ENCODE measurements around the gene LTB4R2. TPM values are rescaled to one million over a fixed set of nuclear protein-coding genes. Genes with fewer than 3 reads are reported as not detected.

LTB4R2 gene, protein sequence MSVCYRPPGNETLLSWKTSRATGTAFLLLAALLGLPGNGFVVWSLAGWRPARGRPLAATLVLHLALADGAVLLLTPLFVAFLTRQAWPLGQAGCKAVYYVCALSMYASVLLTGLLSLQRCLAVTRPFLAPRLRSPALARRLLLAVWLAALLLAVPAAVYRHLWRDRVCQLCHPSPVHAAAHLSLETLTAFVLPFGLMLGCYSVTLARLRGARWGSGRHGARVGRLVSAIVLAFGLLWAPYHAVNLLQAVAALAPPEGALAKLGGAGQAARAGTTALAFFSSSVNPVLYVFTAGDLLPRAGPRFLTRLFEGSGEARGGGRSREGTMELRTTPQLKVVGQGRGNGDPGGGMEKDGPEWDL
- total RNA-seq (10 to 100 TPM in 2 of 9 donors, 1 to 10 TPM in 6, under 1 TPM in 1; 0.42 to 11.1 (median 4.2) TPM), polyA plus RNA-seq (1 to 10 TPM in 2 of 3 donors, under 1 TPM in 1; 0.57 to 2.7 (median 1.8) TPM)
- long read RNA-seq, donor 1, transcript LTB4R2-202 (1 exons, 3,092 nt), result major isoform, 26 of 26 reads
- long read RNA-seq, donor 1, partial matches to known transcripts, result 0 of 26 reads
- long read RNA-seq, donor 1, other reads (novel, unspliced or antisense), result 0 of 26 reads
- long read RNA-seq, donor 2, transcript LTB4R2-202 (1 exons, 3,092 nt), result major isoform, 18 of 18 reads
- long read RNA-seq, donor 2, partial matches to known transcripts, result 0 of 18 reads
- long read RNA-seq, donor 2, other reads (novel, unspliced or antisense), result 0 of 18 reads
- long read RNA-seq, donor 3, transcript LTB4R2-202 (1 exons, 3,092 nt), result major isoform, 8 of 63 reads
- long read RNA-seq, donor 3, partial matches to known transcripts, result 34 of 63 reads
- long read RNA-seq, donor 3, other reads (novel, unspliced or antisense), result 21 of 63 reads
- long read RNA-seq, donor 4, partial matches to known transcripts, result 0 of 1 reads
- long read RNA-seq, donor 4, other reads (novel, unspliced or antisense), result 0 of 1 reads
- long read RNA-seq, donor 5, partial matches to known transcripts, result 0 of 3 reads
- long read RNA-seq, donor 5, other reads (novel, unspliced or antisense), result 0 of 3 reads
- long read RNA-seq, donor 6, partial matches to known transcripts, result 0 of 3 reads
- long read RNA-seq, donor 6, other reads (novel, unspliced or antisense), result 3 of 3 reads
- long read RNA-seq, donor 7, transcript LTB4R2-202 (1 exons, 3,092 nt), result major isoform, 33 of 33 reads
- long read RNA-seq, donor 7, partial matches to known transcripts, result 0 of 33 reads
- long read RNA-seq, donor 7, other reads (novel, unspliced or antisense), result 0 of 33 reads
- long read RNA-seq, donor 8, transcript LTB4R2-202 (1 exons, 3,092 nt), result major isoform, 30 of 31 reads
- long read RNA-seq, donor 8, partial matches to known transcripts, result 0 of 31 reads
- long read RNA-seq, donor 8, other reads (novel, unspliced or antisense), result 0 of 31 reads
- long read RNA-seq, donor 9, transcript LTB4R2-202 (1 exons, 3,092 nt), result major isoform, 15 of 15 reads
- long read RNA-seq, donor 9, partial matches to known transcripts, result 0 of 15 reads
- long read RNA-seq, donor 9, other reads (novel, unspliced or antisense), result 0 of 15 reads
- long read RNA-seq, donor 10, transcript LTB4R2-202 (1 exons, 3,092 nt), result major isoform, 12 of 12 reads
- long read RNA-seq, donor 10, partial matches to known transcripts, result 0 of 12 reads
- long read RNA-seq, donor 10, other reads (novel, unspliced or antisense), result 0 of 12 reads

DNA sequence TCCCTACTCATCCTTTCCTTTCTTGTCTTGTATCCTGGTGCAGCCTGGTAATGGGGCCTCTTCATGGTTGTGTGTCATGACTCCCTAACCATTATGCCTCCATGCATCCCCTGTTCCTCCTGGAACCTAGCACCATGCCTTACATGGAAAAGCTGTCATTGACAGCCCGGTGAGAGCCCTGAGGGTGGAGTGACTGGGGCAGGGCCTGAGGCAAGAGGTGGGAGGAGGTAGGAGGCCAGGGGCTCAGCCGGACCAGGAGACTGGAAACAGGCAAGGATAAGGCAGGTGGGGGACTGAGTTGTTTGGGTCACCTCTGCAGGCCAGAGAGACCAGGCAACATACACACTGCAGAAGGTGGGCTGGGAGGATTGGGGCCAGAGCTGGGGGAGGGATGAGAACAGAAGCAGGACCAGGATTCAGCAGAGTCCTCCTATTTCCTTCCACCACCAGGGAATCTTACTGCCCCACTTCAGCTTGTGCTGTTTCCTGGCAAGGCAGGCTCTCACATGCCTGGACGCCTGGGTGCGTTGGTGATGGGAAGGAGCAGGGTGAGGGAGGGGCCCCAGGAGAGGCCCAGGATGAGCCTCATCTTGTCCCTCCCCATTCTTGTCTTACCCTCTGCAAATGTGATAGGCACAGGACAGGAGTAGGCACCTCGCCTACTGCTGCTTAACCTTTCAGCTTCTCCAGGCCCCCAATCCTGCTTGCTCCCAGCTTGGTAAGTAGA is at the start of gene LTB4R2:
TSS of gene LTB4R2 (plus strand) at position 603 of the 727 bp plus-strand sequence. CDS start 525 bp downstream, outside the sequence.
- DNase-seq, result peak in 1 of 7 donors; percentile 21
- Histone ChIP-seq H3K4me1 (replicated peaks in 1 of 2) (peaks cover 20 to 52% of the 10 kb centered on the region in 2 donors), H3K36me3 (replicated peaks in 1 of 2) (peaks cover 0 to 33% of the 10 kb centered on the region in 2 donors), H3K4me3 (peak within 1 kb of the TSS in 3 of 4 donors; percentile 21 to 64 (median 41)), H3K9me3 (replicated peaks in 1 of 3) (no peaks in the 10 kb centered on the region), H3K27me3 (no peaks in the 10 kb centered on the region), H3K27ac (peak within 1 kb of the TSS; percentile 68 to 97 (median 83))
- intact Hi-C loops (cut with DNase I), result loop anchor here in 1 of 2 donors (10.0 kb wide), 1 partner anchor 65 kb away; the partner anchor contains the start of gene TINF2
- TF ChIP-seq POLR2A (IDR thresholded peaks at IDR 0.05), result no peak
- TF ChIP-seq, protein P1, sequence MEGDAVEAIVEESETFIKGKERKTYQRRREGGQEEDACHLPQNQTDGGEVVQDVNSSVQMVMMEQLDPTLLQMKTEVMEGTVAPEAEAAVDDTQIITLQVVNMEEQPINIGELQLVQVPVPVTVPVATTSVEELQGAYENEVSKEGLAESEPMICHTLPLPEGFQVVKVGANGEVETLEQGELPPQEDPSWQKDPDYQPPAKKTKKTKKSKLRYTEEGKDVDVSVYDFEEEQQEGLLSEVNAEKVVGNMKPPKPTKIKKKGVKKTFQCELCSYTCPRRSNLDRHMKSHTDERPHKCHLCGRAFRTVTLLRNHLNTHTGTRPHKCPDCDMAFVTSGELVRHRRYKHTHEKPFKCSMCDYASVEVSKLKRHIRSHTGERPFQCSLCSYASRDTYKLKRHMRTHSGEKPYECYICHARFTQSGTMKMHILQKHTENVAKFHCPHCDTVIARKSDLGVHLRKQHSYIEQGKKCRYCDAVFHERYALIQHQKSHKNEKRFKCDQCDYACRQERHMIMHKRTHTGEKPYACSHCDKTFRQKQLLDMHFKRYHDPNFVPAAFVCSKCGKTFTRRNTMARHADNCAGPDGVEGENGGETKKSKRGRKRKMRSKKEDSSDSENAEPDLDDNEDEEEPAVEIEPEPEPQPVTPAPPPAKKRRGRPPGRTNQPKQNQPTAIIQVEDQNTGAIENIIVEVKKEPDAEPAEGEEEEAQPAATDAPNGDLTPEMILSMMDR (IDR thresholded peaks at IDR 0.05), result no peak
- 70 to 75% (median 72%) methylated on average over 5 of the region's 5 CpGs for WGBS, 4 donors

DNA sequence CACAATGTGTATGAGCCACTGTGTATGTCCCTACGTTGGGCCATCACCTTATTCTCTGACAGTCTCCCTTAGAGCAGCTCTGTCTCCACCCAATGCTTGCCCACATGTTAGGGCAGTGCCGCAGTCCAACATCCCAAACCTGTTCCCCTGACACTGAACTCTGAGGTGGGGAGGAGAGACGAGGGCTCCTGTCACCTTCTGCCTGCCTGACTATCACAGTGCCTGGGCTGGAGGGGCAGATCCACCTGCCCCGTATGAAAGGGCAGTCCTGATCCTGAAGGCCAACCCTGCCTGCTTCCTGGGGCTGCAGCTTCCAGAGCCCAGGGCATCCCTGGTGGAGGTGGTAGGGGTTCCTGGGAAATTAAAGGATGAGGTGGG is 49.2 kb upstream of the LTB4R2 start:
- Histone ChIP-seq H3K4me1 (replicated peaks in 1 of 2) (no peaks in the 10 kb centered on the region), H3K4me3 (no peak overlapping the region), H3K9me3 (replicated peaks in 1 of 3) (no peaks in the 10 kb centered on the region), H3K27ac (no peak overlapping the region), H3K27me3 (no peaks in the 10 kb centered on the region), H3K36me3 (replicated peaks in 1 of 2) (no peaks in the 10 kb centered on the region)
- DNase-seq, result no peak
- TF ChIP-seq, protein P1 (IDR thresholded peaks at IDR 0.05), result no peak
- TF ChIP-seq POLR2A (IDR thresholded peaks at IDR 0.05), result no peak
- 59 to 91% (median 83%) methylated on average over 2 to 4 of the region's 4 CpGs for WGBS, 4 donors
- intact Hi-C loops (cut with DNase I), result no loop called here

DNA sequence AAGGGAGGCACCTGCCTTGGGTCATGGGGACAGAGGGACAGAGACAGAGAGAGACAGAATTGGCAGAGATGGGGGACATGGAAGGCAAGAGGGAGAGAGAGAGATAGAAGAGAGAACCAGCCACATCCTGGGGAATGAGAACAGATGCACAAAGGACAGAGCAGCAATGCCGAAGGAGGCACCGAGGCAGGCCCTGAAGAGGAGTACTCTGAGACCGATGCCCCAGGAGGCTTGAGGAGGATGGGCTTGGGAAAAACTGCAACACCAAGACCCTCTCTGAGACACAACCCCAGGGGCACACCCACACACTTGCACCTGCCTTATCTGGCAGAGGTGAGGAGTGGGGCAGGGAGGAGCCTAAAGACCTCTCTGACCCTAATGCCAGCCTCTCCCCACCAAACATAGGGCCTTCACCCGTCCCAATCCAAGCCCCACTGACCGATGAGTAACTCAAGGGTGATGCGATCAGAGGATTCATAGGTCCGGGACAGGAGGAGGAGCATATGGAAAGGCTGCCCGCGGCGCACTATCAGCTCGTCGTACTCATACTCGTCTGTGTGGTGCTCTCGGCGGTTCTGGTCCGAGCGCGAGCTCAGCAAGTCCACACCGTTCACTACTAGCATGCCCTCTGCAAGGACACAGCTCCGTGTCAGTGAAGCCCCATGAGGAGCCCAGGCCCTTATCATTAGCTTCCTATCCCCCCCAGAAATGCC is 48.5 kb upstream of the LTB4R2 start:
- Histone ChIP-seq H3K4me3 (no peak overlapping the region), H3K4me1 (replicated peaks in 1 of 2) (no peaks in the 10 kb centered on the region), H3K27me3 (no peaks in the 10 kb centered on the region), H3K36me3 (replicated peaks in 1 of 2) (peaks cover 0 to 3% of the 10 kb centered on the region in 2 donors), H3K9me3 (replicated peaks in 1 of 3) (no peaks in the 10 kb centered on the region), H3K27ac (no peak overlapping the region)
- intact Hi-C loops (cut with DNase I), result no loop called here
- 88 to 93% (median 90%) methylated on average over 19 to 20 of the region's 20 CpGs for WGBS, 4 donors
- no peak for DNase-seq
- TF ChIP-seq, protein P1 (IDR thresholded peaks at IDR 0.05), result no peak
- TF ChIP-seq POLR2A (IDR thresholded peaks at IDR 0.05), result no peak

All from adrenal gland (tissue), 19 donors.